HCT116 (cell line): Measurements from ENCODE around the gene TIE1. TPM values are rescaled to one million over a fixed set of nuclear protein-coding genes. Genes with fewer than 3 reads are reported as not detected.

Source experiments
- ATAC-seq: fragments of 200-7000 bp; cut with Tn5 transposase; 2 replicates; pipeline ENCODE4 v1.9.1; 2020; ENCODE audit warnings: mild to moderate bottlenecking, moderate library complexity
- BruUV-seq: library from RNA; stranded (reverse); fragments of 400-500 nt; replicated peaks from 2 replicates; lab custom pipeline; 2021; lab: Mats Ljungman, UMichigan
- CTCF ChIA-PET: fragments of 300-600 bp; sonication (Branson Sonifier 250); formaldehyde crosslinking; loops from one replicate; lab custom pipeline; 2021; ENCODE audit warnings: antibody characterized with exemption; lab: Charles Lee
- POLR2A ChIA-PET: fragments of 300-600, 350-600 bp; sonication (Branson Sonifier 250); formaldehyde crosslinking; loops from one replicate; lab custom pipeline; 2021; ENCODE audit warnings: antibody characterized with exemption; lab: Charles Lee
- RAD21 ChIA-PET, 2 experiments: fragments of 300-600 bp; sonication (Branson Sonifier 250); formaldehyde crosslinking; loops; one replicate each; lab custom pipeline; 2023; ENCODE audit warnings: low total read pairs in 2 of 2; ENCODE audit not compliant: uncharacterized antibody in 2 of 2, unreplicated experiment in 2 of 2, low non-redundant PET in 1 of 2; lab: Charles Lee
- DNase-seq: peaks from one replicate; pipeline ENCODE4 v3.0.0-alpha.2; 2010; ENCODE audit warnings: low read depth, low spot score
- H2AFZ ChIP-seq: fragments of 200-600 bp; shearing (Covaris generic), sonication (generic); 2 replicates; pipeline ENCODE4 v1.6.1; 2017; ENCODE audit warnings: low read depth, mixed run types, mixed read lengths, antibody characterized with exemption, low read length; ENCODE audit not compliant: poor library complexity, severe bottlenecking
- H3K27ac ChIP-seq: 2 replicates; pipeline ENCODE4 v1.5.1; 2012; ENCODE audit warnings: low read depth, low read length
- H3K27me3 ChIP-seq: fragments of 200-600 bp; sonication (generic); 2 replicates; pipeline ENCODE4 v1.6.1; 2016; ENCODE audit warnings: mixed run types, low read length, mixed read lengths; ENCODE audit not compliant: insufficient read depth
- H3K36me3 ChIP-seq, 2 experiments: fragments of 200-500 bp in 1 of 2; fragments of 200-600 bp in 1 of 2; sonication (Bioruptor generic) in 1 of 2; sonication (generic) in 1 of 2; 2 replicates each; pipeline versions ENCODE4 v1.5.1 to v1.6.1; 2014 to 2016; ENCODE audit warnings: low read length in 2 of 2, inconsistent platforms in 1 of 2, mixed read lengths in 1 of 2, mixed run types in 1 of 2; ENCODE audit not compliant: insufficient read depth in 2 of 2, control insufficient read depth in 1 of 2
- H3K4me1 ChIP-seq, 2 experiments: fragments of 200-600 bp in 1 of 2; sonication (generic) in 1 of 2; 2 replicates each; pipeline versions ENCODE4 v1.5.1 to v1.6.1; 2012 to 2017; ENCODE audit warnings: low read length in 2 of 2, inconsistent platforms in 1 of 2, mild to moderate bottlenecking in 1 of 2, mixed read lengths in 1 of 2, mixed run types in 1 of 2, moderate library complexity in 1 of 2; ENCODE audit not compliant: insufficient read depth in 2 of 2, control insufficient read depth in 1 of 2
- H3K4me2 ChIP-seq: fragments of 200-600 bp; sonication (generic); 2 replicates; pipeline ENCODE4 v1.6.1; 2017; ENCODE audit warnings: mixed run types, low read length, mixed read lengths
- H3K4me3 ChIP-seq, 2 experiments: fragments of 200-600 bp in 1 of 2; sonication (generic) in 1 of 2; replicated peaks in 1 of 2; 2 replicates each; pipeline ENCODE4 v1.5.1; 2011 to 2016; ENCODE audit warnings: low read length in 2 of 2, control low read depth in 1 of 2, low read depth in 1 of 2, mild to moderate bottlenecking in 1 of 2, mixed read lengths in 1 of 2, mixed run types in 1 of 2
- H3K79me2 ChIP-seq: fragments of 200-600 bp; sonication (generic); 2 replicates; pipeline ENCODE4 v1.6.1; 2017; ENCODE audit warnings: mild to moderate bottlenecking, mixed run types, low read length, moderate library complexity, mixed read lengths; ENCODE audit not compliant: insufficient read depth
- H3K9ac ChIP-seq: fragments of 200-600 bp; sonication (generic); 2 replicates; pipeline ENCODE4 v1.6.1; 2016; ENCODE audit warnings: low read length, mixed read lengths
- H3K9me2 ChIP-seq: fragments of 200-600 bp; sonication (generic), shearing (Covaris generic); 2 replicates; pipeline ENCODE4 v1.6.1; 2017; ENCODE audit warnings: mixed run types, mild to moderate bottlenecking, moderate library complexity; ENCODE audit not compliant: insufficient read depth
- H3K9me3 ChIP-seq, 2 experiments: fragments of 200-500 bp in 1 of 2; fragments of 200-600 bp in 1 of 2; sonication (Bioruptor generic) in 1 of 2; sonication (generic) in 1 of 2; 2 replicates each; pipeline ENCODE4 v1.6.1; 2014 to 2017; ENCODE audit warnings: low read length in 2 of 2, mixed read lengths in 2 of 2, inconsistent platforms in 1 of 2, low read depth in 1 of 2, mild to moderate bottlenecking in 1 of 2, mixed run types in 1 of 2, moderate library complexity in 1 of 2; ENCODE audit not compliant: control insufficient read depth in 1 of 2, insufficient read depth in 1 of 2
- H4K20me1 ChIP-seq: fragments of 200-600 bp; sonication (generic), shearing (Covaris generic); 2 replicates; pipeline ENCODE4 v1.6.1; 2017; ENCODE audit warnings: mixed run types, mild to moderate bottlenecking, moderate library complexity; ENCODE audit not compliant: insufficient read depth
- CBX3 ChIP-seq: IDR thresholded peaks from 2 replicates; pipeline ENCODE4 v1.6.1; 2012; ENCODE audit warnings: low read depth
- CTCF ChIP-seq, 3 experiments: fragments of 200-600 bp in 1 of 3; sonication (generic) in 1 of 3; IDR thresholded peaks in 2 of 3; conservative IDR thresholded peaks in 1 of 3; 2 replicates each; pipeline ENCODE4 v1.5.1; 2012 to 2017; ENCODE audit warnings: low read depth in 2 of 3, low read length in 2 of 3, antibody characterized with exemption in 1 of 3, borderline replicate concordance in 1 of 3, control low read depth in 1 of 3, mild to moderate bottlenecking in 1 of 3, mixed read lengths in 1 of 3, mixed run types in 1 of 3, moderate library complexity in 1 of 3; ENCODE audit not compliant: insufficient read depth in 1 of 3
- EGR1 ChIP-seq: IDR thresholded peaks from 2 replicates; pipeline ENCODE4 v1.6.1; 2012; ENCODE audit warnings: low read depth
- ELF1 ChIP-seq: IDR thresholded peaks from 2 replicates; pipeline ENCODE4 v1.6.1; 2012; ENCODE audit warnings: low read depth, borderline replicate concordance
- EZH2 ChIP-seq: fragments of 200-600 bp; sonication (generic); IDR thresholded peaks from 2 replicates; pipeline ENCODE4 v1.6.1; 2017; ENCODE audit warnings: antibody characterized with exemption, mixed run types
- EZH2phosphoT487 ChIP-seq: fragments of 200-600 bp; IDR thresholded peaks from 2 replicates; pipeline ENCODE4 v1.6.1; 2018; ENCODE audit warnings: antibody characterized with exemption, borderline replicate concordance
- FOSL1 ChIP-seq: IDR thresholded peaks from 2 replicates; pipeline ENCODE4 v1.6.1; 2012; ENCODE audit warnings: low read depth
- POLR2A ChIP-seq: IDR thresholded peaks from 2 replicates; pipeline ENCODE4 v1.7.0; 2011; ENCODE audit warnings: borderline replicate concordance; ENCODE audit not compliant: insufficient read depth, insufficient read length; ENCODE audit errors: extremely low read depth
- RAD21 ChIP-seq: IDR thresholded peaks from 2 replicates; pipeline ENCODE4 v1.6.1; 2012; ENCODE audit warnings: low read depth, mild to moderate bottlenecking
- SP1 ChIP-seq: IDR thresholded peaks from 2 replicates; pipeline ENCODE4 v1.6.1; 2012; ENCODE audit warnings: low read depth
- TCF7L2 ChIP-seq: IDR thresholded peaks from 2 replicates; pipeline ENCODE4 v1.7.0; 2011; ENCODE audit warnings: borderline replicate concordance, inconsistent platforms; ENCODE audit not compliant: insufficient read depth, insufficient read length; ENCODE audit errors: extremely low read depth
- ZNF274 ChIP-seq: fragments of 200-500 bp; sonication (Bioruptor generic); IDR thresholded peaks from 2 replicates; pipeline ENCODE4 v1.6.1; 2014; ENCODE audit warnings: mild to moderate bottlenecking, low read depth, low read length, inconsistent platforms
- intact Hi-C: fragments of 100-400 bp; cut with micrococcal nuclease; formaldehyde crosslinking; loops from 2 replicates; pipeline ENCODE4 v1.10.0; 2022
- total RNA-seq: library from RNA; stranded (reverse); gene quantifications from one replicate; pipeline ENCODE4 v1.2.1, GENCODE V29; 2021; ENCODE audit not compliant: unreplicated experiment
- TF ChIP-seq, protein P1 (sequence below): IDR thresholded peaks from 2 replicates; pipeline ENCODE4 v1.6.1; 2011; ENCODE audit warnings: mild to moderate bottlenecking, low read length, moderate library complexity; ENCODE audit not compliant: insufficient replicate concordance; ENCODE audit errors: extremely low read depth
- TF ChIP-seq, protein P2 (sequence below): IDR thresholded peaks from 2 replicates; pipeline ENCODE4 v1.6.1; 2012; ENCODE audit warnings: low read depth

Gene TIE1
- total RNA-seq, 1 experiment from 2014 or later = not detected

DNA sequence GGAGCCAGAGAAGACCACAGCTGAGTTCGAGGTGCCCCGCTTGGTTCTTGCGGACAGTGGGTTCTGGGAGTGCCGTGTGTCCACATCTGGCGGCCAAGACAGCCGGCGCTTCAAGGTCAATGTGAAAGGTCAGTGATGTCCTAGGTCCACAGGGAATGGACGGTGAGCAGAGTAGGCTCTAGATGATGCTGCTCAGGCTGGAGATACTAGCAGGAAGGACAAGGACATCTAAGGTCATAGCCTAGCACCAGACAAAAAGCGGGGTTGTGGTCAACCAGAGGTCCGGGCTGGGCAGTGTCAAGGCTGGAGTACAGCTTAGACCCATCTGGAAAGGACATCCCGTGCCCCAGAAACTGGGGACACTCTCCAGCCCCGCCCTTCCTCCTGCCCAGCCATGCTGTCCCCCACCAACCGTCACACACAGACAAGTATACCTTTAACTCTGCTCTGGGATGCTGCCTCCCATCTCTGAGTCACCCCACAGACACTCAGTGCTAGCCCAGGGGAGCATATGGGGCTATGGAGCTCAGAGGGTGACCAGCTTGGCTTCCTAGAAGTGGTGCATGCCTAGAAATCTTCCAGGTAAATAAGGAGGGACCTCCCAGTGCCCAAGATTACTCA lies 8.7 kb downstream of the TIE1 start:
- Histone ChIP-seq H3K27ac (no peak overlapping the region), H3K4me2 (no peak overlapping the region), H3K36me3 (no peaks in the 10 kb centered on the region), H3K4me1 (no peaks in the 10 kb centered on the region; a peak in 1 of 4 replicates), H4K20me1 (no peaks in the 10 kb centered on the region), H3K27me3 (no peaks in the 10 kb centered on the region), H3K9me3 (no peaks in the 10 kb centered on the region), H3K9ac (no peak overlapping the region), H3K9me2 (no peaks in the 10 kb centered on the region), H3K4me3 (no peak overlapping the region), H2AFZ (no peak overlapping the region), H3K79me2 (no peaks in the 10 kb centered on the region)
- ChIA-PET RAD21 (no interaction called here), CTCF (no interaction called here), POLR2A (no interaction called here)
- TF ChIP-seq, protein P1, sequence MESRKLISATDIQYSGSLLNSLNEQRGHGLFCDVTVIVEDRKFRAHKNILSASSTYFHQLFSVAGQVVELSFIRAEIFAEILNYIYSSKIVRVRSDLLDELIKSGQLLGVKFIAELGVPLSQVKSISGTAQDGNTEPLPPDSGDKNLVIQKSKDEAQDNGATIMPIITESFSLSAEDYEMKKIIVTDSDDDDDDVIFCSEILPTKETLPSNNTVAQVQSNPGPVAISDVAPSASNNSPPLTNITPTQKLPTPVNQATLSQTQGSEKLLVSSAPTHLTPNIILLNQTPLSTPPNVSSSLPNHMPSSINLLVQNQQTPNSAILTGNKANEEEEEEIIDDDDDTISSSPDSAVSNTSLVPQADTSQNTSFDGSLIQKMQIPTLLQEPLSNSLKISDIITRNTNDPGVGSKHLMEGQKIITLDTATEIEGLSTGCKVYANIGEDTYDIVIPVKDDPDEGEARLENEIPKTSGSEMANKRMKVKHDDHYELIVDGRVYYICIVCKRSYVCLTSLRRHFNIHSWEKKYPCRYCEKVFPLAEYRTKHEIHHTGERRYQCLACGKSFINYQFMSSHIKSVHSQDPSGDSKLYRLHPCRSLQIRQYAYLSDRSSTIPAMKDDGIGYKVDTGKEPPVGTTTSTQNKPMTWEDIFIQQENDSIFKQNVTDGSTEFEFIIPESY = no peak
- TF ChIP-seq, protein P2, sequence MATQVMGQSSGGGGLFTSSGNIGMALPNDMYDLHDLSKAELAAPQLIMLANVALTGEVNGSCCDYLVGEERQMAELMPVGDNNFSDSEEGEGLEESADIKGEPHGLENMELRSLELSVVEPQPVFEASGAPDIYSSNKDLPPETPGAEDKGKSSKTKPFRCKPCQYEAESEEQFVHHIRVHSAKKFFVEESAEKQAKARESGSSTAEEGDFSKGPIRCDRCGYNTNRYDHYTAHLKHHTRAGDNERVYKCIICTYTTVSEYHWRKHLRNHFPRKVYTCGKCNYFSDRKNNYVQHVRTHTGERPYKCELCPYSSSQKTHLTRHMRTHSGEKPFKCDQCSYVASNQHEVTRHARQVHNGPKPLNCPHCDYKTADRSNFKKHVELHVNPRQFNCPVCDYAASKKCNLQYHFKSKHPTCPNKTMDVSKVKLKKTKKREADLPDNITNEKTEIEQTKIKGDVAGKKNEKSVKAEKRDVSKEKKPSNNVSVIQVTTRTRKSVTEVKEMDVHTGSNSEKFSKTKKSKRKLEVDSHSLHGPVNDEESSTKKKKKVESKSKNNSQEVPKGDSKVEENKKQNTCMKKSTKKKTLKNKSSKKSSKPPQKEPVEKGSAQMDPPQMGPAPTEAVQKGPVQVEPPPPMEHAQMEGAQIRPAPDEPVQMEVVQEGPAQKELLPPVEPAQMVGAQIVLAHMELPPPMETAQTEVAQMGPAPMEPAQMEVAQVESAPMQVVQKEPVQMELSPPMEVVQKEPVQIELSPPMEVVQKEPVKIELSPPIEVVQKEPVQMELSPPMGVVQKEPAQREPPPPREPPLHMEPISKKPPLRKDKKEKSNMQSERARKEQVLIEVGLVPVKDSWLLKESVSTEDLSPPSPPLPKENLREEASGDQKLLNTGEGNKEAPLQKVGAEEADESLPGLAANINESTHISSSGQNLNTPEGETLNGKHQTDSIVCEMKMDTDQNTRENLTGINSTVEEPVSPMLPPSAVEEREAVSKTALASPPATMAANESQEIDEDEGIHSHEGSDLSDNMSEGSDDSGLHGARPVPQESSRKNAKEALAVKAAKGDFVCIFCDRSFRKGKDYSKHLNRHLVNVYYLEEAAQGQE = no peak
- TF ChIP-seq FOSL1 (no peak), ZNF274 (no peak), CBX3 (no peak), EZH2 (no peak), EZH2phosphoT487 (no peak), ELF1 (no peak), EGR1 (no peak), RAD21 (no peak), SP1 (no peak), POLR2A (no peak), CTCF (IDR thresholded peaks at IDR 0.05 in 2 of 3, conservative IDR thresholded peaks at IDR 0.05 in 1 of 3; ENCODE audit: borderline replicate concordance in 1 of 3, insufficient read depth in 1 of 3, low read depth in 2 of 3, low read length in 2 of 3) (no peak), TCF7L2 (no peak)
- 0 out of 2 replicates have a peak, but pooled peaks have one; percentile 46 for ATAC-seq
- BruUV-seq = no TSS peak
- intact Hi-C loops = no loop called here
- no peak for DNase-seq
